HG03378 (cell line): ENCODE results near the gene FLNB.
"Not testable (repeated sequence)": the region's sequence is repeated elsewhere in the genome, so short reads cannot be mapped to it uniquely, and the experiment has no call there.

Experiments used
- ATAC-seq: cut with Tn5 transposase; IDR thresholded peaks from one replicate; pipeline ENCODE4 v1.9.1; 2021; ENCODE audit warnings: mild to moderate bottlenecking, moderate library complexity; ENCODE audit not compliant: unreplicated experiment

The FLNB gene

GRCh38 chr3:58051196-58051595, 43.0 kb downstream of the FLNB start:
- no peak for ATAC-seq

GRCh38 chr3:58051658-58052261, 43.5 kb downstream of the FLNB start:
- not testable (repeated sequence) for ATAC-seq

- no peak for ATAC-seq
Observed at GRCh38 chr3:58052373-58053273, 44.4 kb downstream of the FLNB start.

- ATAC-seq, result no peak
Observed at GRCh38 chr3:58054652-58055051, 46.4 kb downstream of the FLNB start.

GRCh38 chr3:58055314-58055713, 47.1 kb downstream of the FLNB start:
- ATAC-seq, result no peak

GRCh38 chr3:58055891-58056290, 47.7 kb downstream of the FLNB start:
- not testable (repeated sequence) for ATAC-seq

- ATAC-seq, result no peak
Observed at GRCh38 chr3:58058361-58059263, 50.4 kb downstream of the FLNB start.

- ATAC-seq, result no peak
Observed at GRCh38 chr3:58059349-58060321, 51.4 kb downstream of the FLNB start.

GRCh38 chr3:58062472-58062871, 54.2 kb downstream of the FLNB start:
- no peak for ATAC-seq

- no peak for ATAC-seq
Observed at GRCh38 chr3:58063022-58063815, 55.0 kb downstream of the FLNB start.

GRCh38 chr3:58064923-58065638, 56.9 kb downstream of the FLNB start:
- ATAC-seq, result no peak

- no peak for ATAC-seq
Observed at GRCh38 chr3:58065700-58066167, 57.5 kb downstream of the FLNB start.

- ATAC-seq, result no peak
Observed at GRCh38 chr3:58066842-58067241, 58.6 kb downstream of the FLNB start.

GRCh38 chr3:58068122-58068809, 60.0 kb downstream of the FLNB start:
- ATAC-seq, result no peak

GRCh38 chr3:58071480-58071971, 63.3 kb downstream of the FLNB start:
- ATAC-seq, result no peak

GRCh38 chr3:58072052-58072762, 64.0 kb downstream of the FLNB start:
- ATAC-seq, result no peak

- no peak for ATAC-seq
Observed at GRCh38 chr3:58072763-58073130, 64.5 kb downstream of the FLNB start.
